Measurements from ENCODE around the gene URM1.

The URM1 gene

GRCh38 chr9:128349772-128350171 lies 21.4 kb upstream of the URM1 start:
- Histone ChIP-seq H3K27me3 (ENCODE audit: control insufficient read depth in 1 of 2, insufficient read depth in 2 of 2, low read length in 2 of 2) (no peaks in the 10 kb centered on the region), H3K9ac (ENCODE audit: low read length in 2 of 2) (no peak overlapping the region), H3K27ac (ENCODE audit: low read length) (no peak overlapping the region), H3K36me3 (ENCODE audit: control insufficient read depth in 2 of 2, insufficient read depth in 2 of 2, low read length in 2 of 2) (peaks cover 37 to 45% of the 10 kb centered on the region in 2 donors), H3K4me3 (ENCODE audit: low read length in 2 of 2) (no peak overlapping the region), H3K4me1 (ENCODE audit: control insufficient read depth, insufficient read depth, low read length) (no peaks in the 10 kb centered on the region), H3K9me3 (ENCODE audit: control insufficient read depth in 2 of 2, low read length in 2 of 2) (no peaks in the 10 kb centered on the region)

DNA sequence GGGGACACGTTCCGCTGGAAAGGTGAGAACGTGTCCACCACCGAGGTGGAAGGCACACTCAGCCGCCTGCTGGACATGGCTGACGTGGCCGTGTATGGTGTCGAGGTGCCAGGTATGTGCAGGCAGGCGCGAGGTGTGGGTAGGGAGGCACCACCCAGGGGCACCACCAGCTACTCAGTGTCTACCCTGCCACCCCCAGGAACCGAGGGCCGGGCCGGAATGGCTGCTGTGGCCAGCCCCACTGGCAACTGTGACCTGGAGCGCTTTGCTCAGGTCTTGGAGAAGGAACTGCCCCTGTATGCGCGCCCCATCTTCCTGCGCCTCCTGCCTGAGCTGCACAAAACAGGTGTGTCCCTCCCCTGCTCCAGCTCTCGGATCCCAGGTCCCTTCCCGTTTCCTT lies 15.7 kb upstream of the URM1 start:
- no peak overlapping the region for H3K27ac ChIP-seq (ENCODE audit: low read length)
- H3K36me3 ChIP-seq (ENCODE audit: control insufficient read depth in 2 of 2, insufficient read depth in 2 of 2, low read length in 2 of 2) = peaks cover 21 to 26% of the 10 kb centered on the region in 2 donors
- no peaks in the 10 kb centered on the region for H3K9me3 ChIP-seq (ENCODE audit: control insufficient read depth in 2 of 2, low read length in 2 of 2)

DNA sequence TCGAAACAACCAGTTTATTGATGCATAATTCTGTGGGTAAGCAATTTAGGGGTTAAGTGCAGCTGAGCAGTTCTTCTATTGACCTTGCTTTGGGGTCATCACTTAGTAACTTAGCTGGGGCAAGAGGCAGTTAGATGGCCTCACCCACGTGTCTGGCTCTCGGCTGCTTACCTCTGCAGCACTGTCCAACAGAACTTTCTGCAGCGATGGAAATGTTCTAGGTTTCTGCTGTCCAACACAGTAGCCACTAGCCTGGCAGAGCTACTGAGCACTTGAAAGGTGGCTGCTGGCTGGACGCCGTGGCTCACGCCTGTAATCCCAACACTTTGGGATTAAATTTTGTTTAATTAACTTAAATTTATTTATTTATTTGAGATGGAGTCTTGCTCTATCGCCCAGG lies 13.1 kb upstream of the URM1 start:
- no peak overlapping the region for H3K4me3 ChIP-seq (ENCODE audit: low read length in 2 of 2)
- H3K4me1 ChIP-seq (ENCODE audit: control insufficient read depth, insufficient read depth, low read length) = peaks cover 12% of the 10 kb centered on the region
- H3K9me3 ChIP-seq (ENCODE audit: control insufficient read depth in 2 of 2, low read length in 2 of 2) = no peaks in the 10 kb centered on the region
- no peaks in the 10 kb centered on the region for H3K27me3 ChIP-seq (ENCODE audit: control insufficient read depth in 1 of 2, insufficient read depth in 2 of 2, low read length in 2 of 2)
- H3K27ac ChIP-seq (ENCODE audit: low read length) = no peak overlapping the region
- no peak overlapping the region for H3K9ac ChIP-seq (ENCODE audit: low read length in 2 of 2)
- peaks cover 17 to 20% of the 10 kb centered on the region in 2 donors for H3K36me3 ChIP-seq (ENCODE audit: control insufficient read depth in 2 of 2, insufficient read depth in 2 of 2, low read length in 2 of 2)

More for the DNA sequence above, 15.7 kb upstream of the URM1 start:
- H3K9ac ChIP-seq (ENCODE audit: low read length in 2 of 2) = no peak overlapping the region
- H3K4me1 ChIP-seq (ENCODE audit: control insufficient read depth, insufficient read depth, low read length) = no peaks in the 10 kb centered on the region
- no peaks in the 10 kb centered on the region for H3K27me3 ChIP-seq (ENCODE audit: control insufficient read depth in 1 of 2, insufficient read depth in 2 of 2, low read length in 2 of 2)
- H3K4me3 ChIP-seq (ENCODE audit: low read length in 2 of 2) = no peak overlapping the region

- H3K9ac ChIP-seq (ENCODE audit: low read length in 2 of 2) = no peak overlapping the region
- no peaks in the 10 kb centered on the region for H3K9me3 ChIP-seq (ENCODE audit: control insufficient read depth in 2 of 2, low read length in 2 of 2)
- no peak overlapping the region for H3K4me3 ChIP-seq (ENCODE audit: low read length in 2 of 2)
- H3K27ac ChIP-seq (ENCODE audit: low read length) = no peak overlapping the region
- peaks cover 15 to 16% of the 10 kb centered on the region in 2 donors for H3K36me3 ChIP-seq (ENCODE audit: control insufficient read depth in 2 of 2, insufficient read depth in 2 of 2, low read length in 2 of 2)
- H3K4me1 ChIP-seq (ENCODE audit: control insufficient read depth, insufficient read depth, low read length) = peaks cover 12% of the 10 kb centered on the region
- H3K27me3 ChIP-seq (ENCODE audit: control insufficient read depth in 1 of 2, insufficient read depth in 2 of 2, low read length in 2 of 2) = no peaks in the 10 kb centered on the region
Observed at GRCh38 chr9:128358861-128359260, 12.3 kb upstream of the URM1 start.

DNA sequence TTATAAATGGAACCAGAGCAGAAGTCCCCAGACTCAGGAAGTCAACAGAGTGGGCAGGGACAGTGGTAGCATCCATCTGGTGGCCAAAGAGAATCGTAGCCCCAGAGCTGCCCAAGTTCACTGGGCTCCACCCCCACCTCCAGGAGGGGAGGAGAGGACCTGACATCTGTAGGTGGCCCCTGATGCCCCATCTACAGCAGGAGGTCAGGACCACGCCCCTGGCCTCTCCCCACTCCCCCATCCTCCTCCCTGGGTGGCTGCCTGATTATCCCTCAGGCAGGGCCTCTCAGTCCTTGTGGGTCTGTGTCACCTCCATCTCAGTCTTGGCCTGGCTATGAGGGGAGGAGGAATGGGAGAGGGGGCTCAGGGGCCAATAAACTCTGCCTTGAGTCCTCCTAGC lies 10.3 kb upstream of the URM1 start:
- Histone ChIP-seq H3K4me1 (ENCODE audit: control insufficient read depth, insufficient read depth, low read length) (peaks cover 21% of the 10 kb centered on the region), H3K27ac (ENCODE audit: low read length) (no peak overlapping the region), H3K9me3 (ENCODE audit: control insufficient read depth in 2 of 2, low read length in 2 of 2) (no peaks in the 10 kb centered on the region), H3K4me3 (ENCODE audit: low read length in 2 of 2) (no peak overlapping the region), H3K27me3 (ENCODE audit: control insufficient read depth in 1 of 2, insufficient read depth in 2 of 2, low read length in 2 of 2) (no peaks in the 10 kb centered on the region), H3K36me3 (ENCODE audit: control insufficient read depth in 2 of 2, insufficient read depth in 2 of 2, low read length in 2 of 2) (peaks cover 5 to 6% of the 10 kb centered on the region in 2 donors), H3K9ac (ENCODE audit: low read length in 2 of 2) (no peak overlapping the region)

GRCh38 chr9:128361296-128361985 lies 9.7 kb upstream of the URM1 start:
- Histone ChIP-seq H3K9ac (ENCODE audit: low read length in 2 of 2) (peak overlapping the region in 1 of 2 donors; percentile 36), H3K27me3 (ENCODE audit: control insufficient read depth in 1 of 2, insufficient read depth in 2 of 2, low read length in 2 of 2) (no peaks in the 10 kb centered on the region), H3K4me1 (ENCODE audit: control insufficient read depth, insufficient read depth, low read length) (peaks cover 21% of the 10 kb centered on the region), H3K9me3 (ENCODE audit: control insufficient read depth in 2 of 2, low read length in 2 of 2) (no peaks in the 10 kb centered on the region), H3K27ac (ENCODE audit: low read length) (peak overlapping the region; percentile 53), H3K4me3 (ENCODE audit: low read length in 2 of 2) (peak overlapping the region; percentile 73 to 78), H3K36me3 (ENCODE audit: control insufficient read depth in 2 of 2, insufficient read depth in 2 of 2, low read length in 2 of 2) (peaks cover 0 to 2% of the 10 kb centered on the region in 2 donors)

DNA sequence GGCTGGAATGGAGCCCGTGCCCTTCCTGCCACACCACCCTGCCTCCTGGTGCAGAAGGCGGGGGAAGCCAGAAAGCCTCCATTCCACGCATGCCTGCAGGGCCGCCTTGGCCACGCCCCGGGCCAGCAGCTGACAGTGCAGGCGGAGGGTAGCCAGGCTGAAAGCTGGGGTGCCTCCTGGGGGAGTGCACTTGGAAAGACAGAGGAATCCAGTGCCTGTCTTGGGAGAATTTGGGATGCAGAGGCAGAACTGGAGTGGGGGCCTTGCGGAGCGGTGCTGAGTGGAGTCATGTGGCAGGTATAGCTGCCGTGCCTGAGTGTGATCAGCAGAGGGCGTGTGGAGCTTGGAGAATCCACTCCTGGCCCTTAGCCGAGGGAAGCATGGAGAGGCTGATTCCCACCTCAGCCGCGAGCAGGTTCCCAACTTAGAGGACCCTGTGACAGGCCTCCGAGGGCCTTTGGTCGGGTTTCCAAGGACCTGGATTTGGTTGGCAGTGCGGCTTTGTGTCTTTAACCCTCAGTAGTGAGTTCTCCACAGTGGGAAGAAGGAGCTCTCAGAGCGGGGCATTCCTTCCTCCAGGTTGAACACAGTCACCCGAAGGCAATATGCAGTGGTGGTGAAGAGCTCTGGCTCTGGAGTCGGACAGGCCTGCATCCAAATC lies 9.1 kb upstream of the URM1 start:
- peak overlapping the region; percentile 9 to 58 for H3K9ac ChIP-seq (ENCODE audit: low read length in 2 of 2)
- peak overlapping the region; percentile 53 for H3K27ac ChIP-seq (ENCODE audit: low read length)
- no peaks in the 10 kb centered on the region for H3K9me3 ChIP-seq (ENCODE audit: control insufficient read depth in 2 of 2, low read length in 2 of 2)
- H3K4me3 ChIP-seq (ENCODE audit: low read length in 2 of 2) = peak overlapping the region; percentile 73 to 78
- peaks cover 0 to 2% of the 10 kb centered on the region in 2 donors for H3K36me3 ChIP-seq (ENCODE audit: control insufficient read depth in 2 of 2, insufficient read depth in 2 of 2, low read length in 2 of 2)
- H3K27me3 ChIP-seq (ENCODE audit: control insufficient read depth in 1 of 2, insufficient read depth in 2 of 2, low read length in 2 of 2) = no peaks in the 10 kb centered on the region
- H3K4me1 ChIP-seq (ENCODE audit: control insufficient read depth, insufficient read depth, low read length) = peaks cover 21% of the 10 kb centered on the region

DNA sequence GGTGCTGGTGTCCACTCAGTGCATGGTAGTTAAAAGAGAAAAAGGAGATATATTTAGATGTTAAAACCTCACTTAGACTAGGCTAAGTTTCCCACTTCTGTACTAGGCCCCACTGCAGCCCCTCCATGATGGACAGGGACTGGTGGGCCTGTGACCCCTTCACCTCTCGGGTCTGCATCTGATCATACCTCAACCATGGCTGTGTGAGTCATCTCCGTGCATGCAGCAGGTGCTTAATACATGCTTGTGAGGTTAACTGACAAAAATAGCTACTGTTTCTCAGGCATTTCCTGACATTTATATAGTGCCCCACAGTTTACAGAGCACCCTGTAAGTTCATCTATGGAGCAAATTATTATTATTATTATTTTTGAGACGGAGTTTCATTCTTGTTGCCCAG lies 8.4 kb upstream of the URM1 start:
- Histone ChIP-seq H3K27ac (ENCODE audit: low read length) (peak overlapping the region; percentile 53), H3K4me1 (ENCODE audit: control insufficient read depth, insufficient read depth, low read length) (peaks cover 21% of the 10 kb centered on the region), H3K9ac (ENCODE audit: low read length in 2 of 2) (peak overlapping the region in 1 of 2 donors; percentile 58), H3K36me3 (ENCODE audit: control insufficient read depth in 2 of 2, insufficient read depth in 2 of 2, low read length in 2 of 2) (peaks cover 0 to 2% of the 10 kb centered on the region in 2 donors), H3K4me3 (ENCODE audit: low read length in 2 of 2) (peak overlapping the region in 1 of 2 donors; percentile 78), H3K27me3 (ENCODE audit: control insufficient read depth in 1 of 2, insufficient read depth in 2 of 2, low read length in 2 of 2) (no peaks in the 10 kb centered on the region), H3K9me3 (ENCODE audit: control insufficient read depth in 2 of 2, low read length in 2 of 2) (no peaks in the 10 kb centered on the region)

GRCh38 chr9:128365525-128365924 lies 5.6 kb upstream of the URM1 start:
- H3K4me3 ChIP-seq (ENCODE audit: low read length in 2 of 2) = peak overlapping the region; percentile 69 to 71
- no peaks in the 10 kb centered on the region for H3K9me3 ChIP-seq (ENCODE audit: control insufficient read depth in 2 of 2, low read length in 2 of 2)
- H3K4me1 ChIP-seq (ENCODE audit: control insufficient read depth, insufficient read depth, low read length) = peaks cover 24% of the 10 kb centered on the region
- no peak overlapping the region for H3K27ac ChIP-seq (ENCODE audit: low read length)
- peak overlapping the region; percentile 29 to 69 for H3K9ac ChIP-seq (ENCODE audit: low read length in 2 of 2)
- no peaks in the 10 kb centered on the region for H3K27me3 ChIP-seq (ENCODE audit: control insufficient read depth in 1 of 2, insufficient read depth in 2 of 2, low read length in 2 of 2)
- H3K36me3 ChIP-seq (ENCODE audit: control insufficient read depth in 2 of 2, insufficient read depth in 2 of 2, low read length in 2 of 2) = peaks cover 0 to under 1% of the 10 kb centered on the region in 2 donors

DNA sequence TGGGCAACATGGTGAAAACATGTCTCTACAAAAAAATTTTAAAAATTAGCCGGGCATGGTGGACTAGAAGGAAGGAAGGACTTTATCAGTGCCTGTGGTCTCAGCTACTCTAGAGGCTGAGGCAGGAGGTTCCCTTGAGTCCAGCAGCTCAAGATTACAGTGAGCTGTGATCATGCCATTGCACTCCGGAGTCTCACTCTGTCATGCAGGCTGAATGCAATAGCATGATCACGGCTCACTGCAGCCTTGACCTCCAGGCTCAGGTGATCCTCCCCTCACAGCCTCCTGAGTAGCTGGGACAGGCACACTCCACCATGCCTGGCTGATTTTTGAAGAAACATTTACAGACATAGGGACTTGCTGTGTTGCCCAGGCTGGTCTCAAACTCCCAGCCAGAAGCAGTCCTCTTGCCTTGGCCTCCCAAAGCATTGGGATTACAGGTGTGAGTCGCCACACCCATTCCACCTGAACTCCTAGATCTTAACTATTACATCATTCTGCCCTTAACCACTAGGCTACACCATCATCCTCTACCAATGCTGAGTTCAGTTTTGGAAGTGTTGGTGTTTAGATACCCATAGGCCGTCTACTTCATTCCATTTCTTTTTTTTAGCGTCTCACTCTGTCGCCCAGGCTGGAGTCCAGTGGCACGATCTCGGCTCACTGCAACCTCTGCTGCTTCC lies 2.0 kb upstream of the URM1 start:
- H3K27ac ChIP-seq (ENCODE audit: low read length) = no peak overlapping the region
- H3K9ac ChIP-seq (ENCODE audit: low read length in 2 of 2) = no peak overlapping the region
- no peak overlapping the region for H3K4me3 ChIP-seq (ENCODE audit: low read length in 2 of 2)
- no peaks in the 10 kb centered on the region for H3K27me3 ChIP-seq (ENCODE audit: control insufficient read depth in 1 of 2, insufficient read depth in 2 of 2, low read length in 2 of 2)
- H3K36me3 ChIP-seq (ENCODE audit: control insufficient read depth in 2 of 2, insufficient read depth in 2 of 2, low read length in 2 of 2) = peaks cover 0 to 5% of the 10 kb centered on the region in 2 donors
- no peaks in the 10 kb centered on the region for H3K9me3 ChIP-seq (ENCODE audit: control insufficient read depth in 2 of 2, low read length in 2 of 2)
- H3K4me1 ChIP-seq (ENCODE audit: control insufficient read depth, insufficient read depth, low read length) = peaks cover 29% of the 10 kb centered on the region
